Activated naive CD8-positive, alpha-beta T cell (primary cell): ENCODE measurements around the gene IRF2.
"Not testable (repeated sequence)": the region's sequence is repeated elsewhere in the genome, so short reads cannot be mapped to it uniquely, and the experiment has no call there.

ENCODE experiments used
- H3K27ac Mint-ChIP-seq: one replicate; pipeline ENCODE4 v1.8.0; 2021; ENCODE audit warnings: mixed read lengths
- H3K27me3 Mint-ChIP-seq: one replicate; pipeline ENCODE4 v1.8.0; 2021; ENCODE audit warnings: mixed read lengths
- H3K36me3 Mint-ChIP-seq: one replicate; pipeline ENCODE4 v1.8.0; 2021; ENCODE audit warnings: mixed read lengths
- H3K4me1 Mint-ChIP-seq: one replicate; pipeline ENCODE4 v1.8.0; 2021; ENCODE audit warnings: low read depth, mixed read lengths
- H3K4me3 Mint-ChIP-seq: one replicate; pipeline ENCODE4 v1.8.0; 2021; ENCODE audit warnings: mild to moderate bottlenecking, mixed read lengths
- H3K9me3 Mint-ChIP-seq: one replicate; pipeline ENCODE4 v1.8.0; 2021; ENCODE audit warnings: low read depth, mixed read lengths

Gene IRF2

DNA sequence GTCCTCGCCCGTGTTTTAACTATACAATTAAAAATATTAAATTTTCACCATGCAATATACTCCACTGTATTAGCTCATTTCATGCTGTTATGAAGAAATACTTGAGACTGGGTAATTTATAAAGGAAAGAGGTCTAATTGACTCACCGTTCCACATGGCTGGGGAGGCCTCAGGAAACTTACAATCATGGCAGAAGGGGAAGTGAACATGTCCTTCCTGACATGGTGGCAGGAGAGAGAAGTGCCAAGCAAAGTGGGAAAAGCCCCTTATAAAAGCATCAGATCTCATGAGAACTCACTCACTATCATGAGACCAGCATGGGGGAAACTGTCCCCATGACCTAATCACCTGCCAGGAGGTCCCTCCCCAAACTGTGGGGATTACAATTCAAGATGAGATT is 98.7 kb downstream of the IRF2 start:
- not testable (repeated sequence) for H3K27me3 Mint-ChIP-seq, H3K27ac Mint-ChIP-seq, H3K4me3 Mint-ChIP-seq, H3K9me3 Mint-ChIP-seq, H3K36me3 Mint-ChIP-seq, H3K4me1 Mint-ChIP-seq

DNA sequence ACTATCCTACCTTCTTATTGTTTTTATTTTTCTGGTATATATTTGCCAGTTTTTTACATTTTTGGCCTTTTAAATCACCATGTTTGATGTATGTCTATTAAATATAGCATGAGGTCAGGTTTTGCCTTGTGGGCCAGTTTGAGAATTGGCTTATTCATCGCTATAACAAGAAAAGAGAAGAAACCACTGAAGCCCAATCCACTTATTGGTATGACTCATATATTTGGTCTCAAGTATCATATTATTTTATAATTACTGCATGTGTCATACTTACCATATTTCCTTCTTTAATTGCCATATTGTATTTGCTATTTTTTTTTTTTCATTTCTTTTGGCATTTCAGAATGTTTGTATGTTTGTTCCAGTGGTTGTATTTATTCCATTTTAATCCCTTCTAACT is 99.3 kb downstream of the IRF2 start:
- peaks cover 4% of the 10 kb centered on the region for H3K4me1 Mint-ChIP-seq
- no peaks in the 10 kb centered on the region for H3K27me3 Mint-ChIP-seq
- H3K9me3 Mint-ChIP-seq, result no peaks in the 10 kb centered on the region
- no peak overlapping the region for H3K4me3 Mint-ChIP-seq
- H3K36me3 Mint-ChIP-seq, result peaks cover 4% of the 10 kb centered on the region
- no peak overlapping the region for H3K27ac Mint-ChIP-seq

DNA sequence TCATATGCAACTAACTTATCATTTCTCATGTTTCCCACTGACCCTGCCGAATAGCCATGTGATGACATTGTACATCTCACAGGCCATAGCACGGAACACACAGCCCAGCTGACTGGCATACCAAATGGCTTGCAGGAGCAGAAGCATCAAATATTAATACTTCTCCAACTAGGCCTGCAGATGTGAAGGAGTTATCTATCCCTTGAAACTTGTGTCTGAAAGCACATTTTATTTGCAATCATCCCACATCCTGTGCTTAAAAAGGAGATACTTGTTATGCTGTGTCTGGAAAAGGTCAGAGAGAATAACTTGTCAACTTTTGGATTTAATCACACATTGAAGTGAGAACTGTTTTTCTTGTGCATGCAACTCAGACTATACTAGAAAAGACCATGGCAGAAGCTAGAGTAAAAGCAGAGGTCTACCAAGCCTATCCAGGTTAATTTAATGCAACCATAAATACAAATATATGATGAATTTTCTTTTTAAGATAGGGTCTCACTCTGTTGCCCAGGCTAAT is 100.4 kb downstream of the IRF2 start:
- H3K4me3 Mint-ChIP-seq, result no peak overlapping the region

DNA sequence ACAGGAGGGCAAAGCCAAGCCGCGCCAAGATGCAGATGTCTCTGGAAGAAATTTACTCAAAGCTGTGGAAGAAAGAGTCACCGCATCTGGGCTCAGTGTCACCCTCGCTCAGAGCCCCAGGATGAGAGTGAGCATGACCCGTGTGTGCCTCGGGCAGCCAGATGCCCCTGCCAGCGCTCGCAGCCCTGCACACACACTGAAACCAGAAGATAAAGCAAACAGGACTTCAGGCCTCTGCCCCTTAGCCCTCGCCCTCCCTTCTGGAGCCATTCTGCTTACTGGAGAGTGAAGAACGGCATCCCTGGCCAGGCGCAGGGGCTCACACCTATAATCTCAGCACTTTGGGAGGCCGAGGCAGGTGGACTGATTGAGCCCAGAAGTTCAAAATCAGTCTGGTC is 103.0 kb downstream of the IRF2 start:
- H3K4me1 Mint-ChIP-seq, result peaks cover 1% of the 10 kb centered on the region
- H3K27ac Mint-ChIP-seq, result no peak overlapping the region
- peaks cover 16% of the 10 kb centered on the region for H3K36me3 Mint-ChIP-seq
- no peak overlapping the region for H3K4me3 Mint-ChIP-seq
- H3K27me3 Mint-ChIP-seq, result no peaks in the 10 kb centered on the region
- H3K9me3 Mint-ChIP-seq, result no peaks in the 10 kb centered on the region

More for the DNA sequence above, 100.4 kb downstream of the IRF2 start:
- Mint-ChIP-seq H3K9me3 (no peaks in the 10 kb centered on the region), H3K27ac (no peak overlapping the region), H3K36me3 (peaks cover 7% of the 10 kb centered on the region), H3K27me3 (no peaks in the 10 kb centered on the region), H3K4me1 (peaks cover 4% of the 10 kb centered on the region)

DNA sequence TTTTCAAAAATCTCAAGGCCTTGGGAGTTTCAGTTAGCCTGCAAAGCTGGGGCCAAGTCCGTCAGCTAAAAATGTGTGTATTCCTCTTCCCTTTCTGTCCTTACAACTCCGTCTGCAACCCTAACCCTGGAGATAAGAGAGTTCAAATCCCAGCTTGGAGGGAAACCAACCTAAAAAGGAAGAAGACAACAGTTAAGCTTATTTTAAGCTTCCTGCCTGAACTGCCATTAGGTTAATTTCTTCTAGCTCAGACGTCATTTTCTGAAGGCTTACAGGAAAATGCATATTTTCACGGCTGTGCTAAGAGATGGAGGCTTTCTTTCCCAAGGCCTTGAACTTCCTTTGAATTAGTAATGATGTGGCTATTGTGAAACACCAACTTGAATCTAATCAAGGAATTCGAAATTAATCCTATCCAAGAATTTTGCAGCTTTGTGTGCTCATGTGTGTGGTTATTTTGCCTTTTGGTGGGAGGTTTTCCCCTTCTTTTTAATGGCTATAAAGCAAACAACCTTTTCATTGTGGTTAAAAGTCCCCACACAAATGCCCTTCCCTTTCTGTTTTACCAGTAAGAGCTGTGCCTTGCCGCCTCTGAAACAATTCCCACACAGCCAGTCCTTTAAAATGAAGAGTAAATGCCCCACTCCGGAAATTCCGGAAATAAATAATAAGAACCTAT is 103.5 kb downstream of the IRF2 start:
- Mint-ChIP-seq H3K27me3 (no peaks in the 10 kb centered on the region), H3K9me3 (no peaks in the 10 kb centered on the region), H3K4me1 (peaks cover 1% of the 10 kb centered on the region), H3K27ac (no peak overlapping the region), H3K36me3 (peaks cover 16% of the 10 kb centered on the region), H3K4me3 (no peak overlapping the region)

DNA sequence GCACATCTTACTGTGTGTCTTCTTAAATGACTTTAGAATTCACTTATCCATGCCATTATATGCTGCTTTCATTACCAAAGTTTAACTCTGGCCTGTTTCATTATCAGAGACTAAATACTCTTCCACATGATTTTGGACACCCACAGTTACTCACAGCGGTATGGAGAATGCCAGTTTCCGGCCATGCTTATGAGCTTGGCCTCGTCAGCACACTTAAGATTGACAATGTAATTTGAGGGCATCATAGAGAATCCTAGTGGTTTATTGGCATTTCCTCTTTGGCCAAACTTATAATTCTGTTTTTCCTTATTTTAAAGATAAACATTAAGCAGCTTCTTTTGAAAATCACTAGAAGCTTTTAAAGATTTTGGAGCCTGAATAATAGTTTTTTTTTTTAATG is 104.5 kb downstream of the IRF2 start:
- no peak overlapping the region for H3K27ac Mint-ChIP-seq

DNA sequence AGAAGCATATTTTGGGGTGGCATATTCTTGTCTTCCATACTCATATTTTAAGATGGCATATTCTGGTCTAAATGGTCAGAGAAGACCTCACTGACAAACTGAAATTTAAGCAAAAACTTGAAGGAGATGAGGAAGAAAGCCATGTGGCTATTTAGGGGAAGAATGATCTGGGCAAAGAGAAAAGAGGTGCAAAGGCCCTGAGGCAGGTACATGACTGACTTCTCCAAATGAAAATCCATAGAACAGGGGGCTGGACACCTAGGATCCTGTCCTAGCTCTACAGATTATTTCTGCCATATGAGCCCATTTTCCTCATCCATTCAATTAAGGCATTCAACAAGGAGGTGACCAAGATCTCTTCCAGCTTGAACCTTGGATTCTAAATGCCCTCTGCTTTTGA is 105.6 kb downstream of the IRF2 start:
- H3K27me3 Mint-ChIP-seq, result no peaks in the 10 kb centered on the region

More for the DNA sequence above, 104.5 kb downstream of the IRF2 start:
- H3K27me3 Mint-ChIP-seq, result no peaks in the 10 kb centered on the region
- no peaks in the 10 kb centered on the region for H3K9me3 Mint-ChIP-seq
- peaks cover 16% of the 10 kb centered on the region for H3K36me3 Mint-ChIP-seq
- no peak overlapping the region for H3K4me3 Mint-ChIP-seq
- H3K4me1 Mint-ChIP-seq, result peaks cover under 1% of the 10 kb centered on the region

DNA sequence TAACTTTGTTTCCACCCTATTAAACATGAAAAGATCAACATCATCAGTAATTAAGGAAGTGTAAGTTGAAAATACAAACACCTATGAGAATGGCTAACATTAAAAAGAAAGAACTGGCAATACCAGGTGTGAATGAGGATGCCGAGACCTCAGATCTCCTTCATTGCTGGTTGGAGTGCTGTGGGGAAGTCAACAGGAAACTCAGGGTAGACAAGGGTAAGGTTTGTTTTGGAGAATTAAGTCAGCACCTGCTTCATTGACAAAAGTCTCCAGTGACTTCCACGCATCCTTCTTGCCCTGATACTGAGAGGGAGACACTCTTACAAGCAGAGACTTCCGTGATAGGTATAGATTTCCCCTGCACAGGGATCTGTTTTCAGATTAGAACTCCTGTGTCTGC is 106.1 kb downstream of the IRF2 start:
- Mint-ChIP-seq H3K4me3 (no peak overlapping the region), H3K4me1 (no peaks in the 10 kb centered on the region), H3K9me3 (no peaks in the 10 kb centered on the region), H3K36me3 (peaks cover 16% of the 10 kb centered on the region), H3K27me3 (no peaks in the 10 kb centered on the region), H3K27ac (no peak overlapping the region)

More for the DNA sequence above, 105.6 kb downstream of the IRF2 start:
- H3K4me3 Mint-ChIP-seq, result no peak overlapping the region
- H3K4me1 Mint-ChIP-seq, result no peaks in the 10 kb centered on the region
- H3K27ac Mint-ChIP-seq, result no peak overlapping the region
- no peaks in the 10 kb centered on the region for H3K9me3 Mint-ChIP-seq
- peaks cover 16% of the 10 kb centered on the region for H3K36me3 Mint-ChIP-seq

DNA sequence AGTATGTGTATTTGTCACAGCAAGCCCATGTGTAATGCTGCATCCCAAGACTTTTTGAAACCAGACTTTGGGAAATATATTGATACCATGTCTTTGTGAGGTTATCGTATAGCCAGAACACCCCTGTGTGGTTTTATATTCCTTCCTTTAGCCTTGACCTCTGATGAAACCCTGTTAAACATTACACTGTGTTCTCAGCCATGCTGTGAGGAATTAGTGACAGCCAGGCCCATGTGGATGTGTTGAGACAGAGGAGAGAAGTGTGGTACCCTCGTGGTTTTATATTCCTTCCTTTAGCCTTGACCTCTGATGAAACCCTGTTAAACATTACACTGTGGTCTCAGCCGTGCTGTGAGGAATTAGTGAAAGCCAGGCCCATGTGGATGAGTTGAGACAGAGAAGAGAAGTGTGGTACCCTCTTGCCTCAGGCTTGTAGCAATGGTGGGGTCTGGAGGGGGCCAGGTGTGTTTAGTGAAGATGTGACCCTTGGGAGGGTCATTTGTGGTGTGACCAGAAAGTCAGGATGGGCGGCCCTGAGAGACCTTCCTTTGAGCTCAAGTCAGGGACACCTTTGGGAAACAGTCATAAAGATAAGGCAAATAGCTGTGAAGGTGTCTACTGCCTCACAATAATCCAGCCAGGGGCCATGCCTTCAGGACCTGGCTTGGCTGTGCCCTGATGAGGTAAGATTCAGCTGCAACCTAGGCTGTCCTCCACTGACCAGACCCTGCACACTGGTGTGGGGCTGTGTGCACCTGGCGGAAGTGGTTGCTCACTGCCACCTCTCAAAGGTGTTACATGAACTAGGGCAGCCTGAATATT is 110.0 kb downstream of the IRF2 start:
- no peaks in the 10 kb centered on the region for H3K9me3 Mint-ChIP-seq
- no peak overlapping the region for H3K4me3 Mint-ChIP-seq
- H3K36me3 Mint-ChIP-seq, result peaks cover 16% of the 10 kb centered on the region
- no peaks in the 10 kb centered on the region for H3K27me3 Mint-ChIP-seq
- H3K27ac Mint-ChIP-seq, result no peak overlapping the region
- peaks cover 4% of the 10 kb centered on the region for H3K4me1 Mint-ChIP-seq

DNA sequence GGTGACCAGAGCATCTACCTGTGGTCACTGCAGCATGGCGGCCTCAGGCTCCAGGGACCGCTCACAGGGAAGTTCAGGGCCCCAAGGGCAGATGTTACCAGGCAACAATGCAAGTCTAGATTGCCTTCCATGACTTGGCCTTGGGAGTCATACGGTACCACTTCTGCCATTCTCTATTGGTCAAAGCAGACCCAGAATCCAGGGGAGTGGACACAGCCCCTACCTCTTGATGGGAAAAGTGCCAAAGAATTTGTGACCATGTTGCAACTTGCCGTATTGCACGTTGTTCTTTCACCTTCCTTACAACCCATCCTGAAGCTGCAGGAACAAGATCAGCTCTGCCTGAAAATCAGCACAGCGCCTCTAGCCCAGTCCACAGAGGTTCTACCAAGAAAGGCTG is 111.1 kb downstream of the IRF2 start:
- no peak overlapping the region for H3K4me3 Mint-ChIP-seq
- no peaks in the 10 kb centered on the region for H3K27me3 Mint-ChIP-seq
- peaks cover 4% of the 10 kb centered on the region for H3K4me1 Mint-ChIP-seq
- H3K36me3 Mint-ChIP-seq, result peaks cover 9% of the 10 kb centered on the region
- no peaks in the 10 kb centered on the region for H3K9me3 Mint-ChIP-seq
- H3K27ac Mint-ChIP-seq, result no peak overlapping the region

DNA sequence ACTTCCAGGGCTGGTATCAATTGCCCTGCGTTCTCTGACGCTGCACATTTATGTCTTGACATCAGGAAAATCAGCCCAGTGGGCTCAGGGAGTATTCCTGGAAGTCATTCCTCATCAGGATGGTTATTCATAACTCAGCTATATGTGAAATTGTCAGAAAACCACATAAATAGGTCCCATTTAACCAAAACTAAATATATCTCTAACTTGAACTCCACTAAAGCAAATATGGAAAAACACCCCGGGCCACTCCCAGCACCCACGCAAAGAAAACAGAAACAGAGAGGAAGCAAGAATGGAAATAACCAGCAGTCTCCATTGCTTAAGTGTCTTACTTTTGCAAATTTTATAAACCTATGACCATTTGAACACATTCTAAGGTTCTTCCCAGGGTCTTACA is 112.0 kb downstream of the IRF2 start:
- Mint-ChIP-seq H3K27me3 (no peaks in the 10 kb centered on the region), H3K4me3 (no peak overlapping the region), H3K36me3 (peaks cover 6% of the 10 kb centered on the region), H3K4me1 (peaks cover 4% of the 10 kb centered on the region), H3K27ac (no peak overlapping the region), H3K9me3 (peaks cover 5% of the 10 kb centered on the region)

DNA sequence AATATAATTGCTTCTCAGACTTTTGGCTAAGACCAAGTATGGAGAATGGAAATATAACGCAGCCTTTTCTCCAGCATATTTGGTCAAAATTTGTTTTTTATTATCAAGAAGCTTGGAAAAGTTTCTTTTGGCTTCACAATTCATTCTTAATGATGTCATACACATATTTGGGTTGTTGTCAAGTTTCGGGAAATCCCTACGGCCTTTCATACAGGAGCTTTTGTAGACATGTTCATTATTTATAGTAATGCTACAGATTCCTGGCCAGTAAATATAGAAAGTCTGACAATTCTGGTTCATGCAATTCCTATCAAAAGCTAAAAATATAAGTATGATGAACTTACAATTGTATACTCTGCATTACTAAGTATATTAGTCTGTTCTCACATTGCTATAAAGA is 112.9 kb downstream of the IRF2 start:
- Mint-ChIP-seq H3K4me3 (no peak overlapping the region), H3K4me1 (peaks cover 5% of the 10 kb centered on the region), H3K9me3 (peaks cover 5% of the 10 kb centered on the region), H3K27me3 (no peaks in the 10 kb centered on the region), H3K36me3 (peaks cover 2% of the 10 kb centered on the region), H3K27ac (no peak overlapping the region)

DNA sequence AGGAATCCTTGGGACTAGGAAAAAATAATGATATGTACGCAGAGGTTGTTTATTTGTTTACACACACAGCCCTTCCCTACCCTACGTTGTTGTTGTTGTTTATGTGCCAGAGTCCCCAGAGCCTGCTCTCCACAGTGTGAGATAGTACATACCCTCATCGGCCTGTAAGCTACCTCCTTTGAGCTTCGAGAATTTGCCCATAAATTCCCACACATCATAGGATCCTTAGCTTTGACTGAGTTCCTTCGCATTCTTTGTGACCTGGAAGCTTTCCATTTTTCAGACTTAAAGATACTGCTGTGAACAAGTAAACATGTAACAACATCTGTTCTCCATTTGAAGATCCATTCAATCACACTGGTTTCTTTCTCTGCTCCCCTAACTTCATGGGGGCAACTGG is 114.5 kb downstream of the IRF2 start:
- H3K4me1 Mint-ChIP-seq, result peaks cover 17% of the 10 kb centered on the region
- peaks cover 5% of the 10 kb centered on the region for H3K9me3 Mint-ChIP-seq
- H3K36me3 Mint-ChIP-seq, result peaks cover 2% of the 10 kb centered on the region
- H3K4me3 Mint-ChIP-seq, result no peak overlapping the region
- H3K27me3 Mint-ChIP-seq, result no peaks in the 10 kb centered on the region
- no peak overlapping the region for H3K27ac Mint-ChIP-seq

DNA sequence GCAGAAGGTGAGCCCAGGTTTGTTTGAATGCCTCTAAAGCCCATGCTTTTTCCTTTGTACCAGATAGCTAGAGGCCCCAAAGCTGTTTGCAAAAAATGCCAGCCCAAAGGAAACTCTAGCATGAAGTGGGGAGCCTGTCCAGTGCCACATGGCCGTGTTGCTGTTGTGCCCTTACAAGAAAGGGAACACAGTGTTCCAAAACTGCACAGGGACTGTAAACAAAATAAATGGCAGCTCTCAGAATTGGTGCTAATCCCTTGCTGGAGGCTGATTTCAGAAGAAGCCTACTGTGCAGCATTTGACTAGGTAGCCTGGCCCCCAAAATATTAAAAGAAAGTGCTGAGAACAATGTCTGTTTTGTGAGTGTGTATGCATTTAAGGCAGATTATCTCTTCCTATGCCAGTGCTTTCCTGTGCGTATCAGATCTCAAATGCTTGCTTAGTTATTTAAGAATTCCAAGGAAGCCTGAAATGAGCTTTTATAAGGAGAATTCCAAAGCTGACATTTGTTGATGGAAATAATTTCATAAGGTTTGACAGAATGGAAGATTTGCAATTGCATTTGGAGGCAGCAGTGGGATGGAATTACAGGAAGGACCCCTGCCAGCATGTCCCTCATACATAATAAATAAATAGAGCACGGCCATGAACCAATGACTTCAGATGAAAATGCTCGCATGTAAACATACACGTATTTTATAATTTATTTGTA is 115.7 kb downstream of the IRF2 start:
- Mint-ChIP-seq H3K9me3 (peaks cover 5% of the 10 kb centered on the region), H3K36me3 (peaks cover 2% of the 10 kb centered on the region), H3K27me3 (no peaks in the 10 kb centered on the region), H3K27ac (no peak overlapping the region), H3K4me3 (no peak overlapping the region), H3K4me1 (peaks cover 22% of the 10 kb centered on the region)

DNA sequence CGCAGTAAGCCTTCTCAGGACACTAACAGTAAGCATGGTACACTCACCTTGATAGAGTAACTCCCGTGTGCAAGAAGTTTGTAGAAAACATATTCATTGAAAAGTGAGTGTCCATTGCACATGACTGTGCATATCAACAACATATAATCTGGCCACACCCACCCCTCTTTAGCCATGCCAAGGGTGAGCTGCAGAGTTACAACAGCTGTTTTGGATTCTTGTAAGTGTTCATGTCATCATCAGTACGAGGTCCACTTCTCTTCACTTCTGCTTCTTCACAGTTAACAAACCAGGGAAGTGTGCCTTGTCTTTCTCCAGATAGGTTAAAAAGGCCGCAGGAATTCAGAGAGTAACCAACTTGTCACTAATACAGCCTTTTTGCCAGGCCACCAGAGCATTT is 116.6 kb downstream of the IRF2 start:
- H3K27me3 Mint-ChIP-seq, result no peaks in the 10 kb centered on the region
- H3K4me1 Mint-ChIP-seq, result peaks cover 26% of the 10 kb centered on the region
- H3K27ac Mint-ChIP-seq, result no peak overlapping the region
- H3K4me3 Mint-ChIP-seq, result no peak overlapping the region
- peaks cover 5% of the 10 kb centered on the region for H3K9me3 Mint-ChIP-seq
- H3K36me3 Mint-ChIP-seq, result peaks cover 2% of the 10 kb centered on the region
